ENCODE measurements around the gene TNFRSF4. TPM values are rescaled to one million over a fixed set of nuclear protein-coding genes. Genes with fewer than 3 reads are reported as not detected.

The TNFRSF4 gene
- total and polyA plus RNA-seq, 10 of the 15 experiments (the other 5 are each of a cell fraction or from before 2014, with no cell fraction given) = 0.05 to 7.3 (median 2.5) TPM; not detected in 1

- TF ChIP-seq ZNF687 (IDR thresholded peaks at IDR 0.05) = peak; percentile 97
- no peak for TF ChIP-seq FOXK2 (IDR thresholded peaks at IDR 0.05)
- no peak for TF ChIP-seq FOS (IDR thresholded peaks at IDR 0.05; ENCODE audit: borderline replicate concordance, extremely low read depth, insufficient read length)
- no peak for TF ChIP-seq EED (IDR thresholded peaks at IDR 0.05; ENCODE audit: low read depth)
- peak; percentile 62 for TF ChIP-seq POLR2AphosphoS5 (IDR thresholded peaks at IDR 0.05; ENCODE audit: low read length)
- no peak for TF ChIP-seq JUNB (IDR thresholded peaks at IDR 0.05)
- TF ChIP-seq ZZZ3 (IDR thresholded peaks at IDR 0.05; ENCODE audit: control insufficient read depth, insufficient read length, low read depth) = no peak
- TF ChIP-seq RB1 (IDR thresholded peaks at IDR 0.05; ENCODE audit: borderline replicate concordance) = no peak
- no peak for TF ChIP-seq RBBP5 (conservative IDR thresholded peaks at IDR 0.05)
- no peak for TF ChIP-seq REST (IDR thresholded peaks at IDR 0.05; ENCODE audit: low read depth, low read length)
- TF ChIP-seq MLLT1 (IDR thresholded peaks at IDR 0.05) = no peak
- TF ChIP-seq POLR2A (IDR thresholded peaks at IDR 0.05; ENCODE audit: low read depth, low read length) = peak; percentile 80
- TF ChIP-seq PKNOX1 (IDR thresholded peaks at IDR 0.05) = peak; percentile 72
- no peak for TF ChIP-seq ZNF217 (IDR thresholded peaks at IDR 0.05)
- peak in 1 of 2 experiments; percentile 26; a peak in 2 of 4 replicates for TF ChIP-seq IKZF2 (IDR thresholded peaks at IDR 0.05)
- TF ChIP-seq TCF12 (IDR thresholded peaks at IDR 0.05; ENCODE audit: low read depth, low read length) = no peak
- no peak for TF ChIP-seq FOXM1 (IDR thresholded peaks at IDR 0.05; ENCODE audit: low read depth, low read length)
- no peak for TF ChIP-seq SUZ12 (IDR thresholded peaks at IDR 0.05; ENCODE audit: unreplicated experiment)
- no peak for TF ChIP-seq SIX5 (IDR thresholded peaks at IDR 0.05; ENCODE audit: low read depth, low read length, severe bottlenecking)
- no peak for TF ChIP-seq CBX3 (IDR thresholded peaks at IDR 0.05; ENCODE audit: borderline replicate concordance, low read depth)
- no peak for TF ChIP-seq BCL3 (IDR thresholded peaks at IDR 0.05; ENCODE audit: borderline replicate concordance, insufficient read depth, low read depth, low read length, poor library complexity, severe bottlenecking)
Measured at GRCh38 chr1:1250786-1251284, 36.9 kb upstream of the TNFRSF4 start (continued).
